ENCODE results near the gene E2F4.

E2F4 gene

DNA sequence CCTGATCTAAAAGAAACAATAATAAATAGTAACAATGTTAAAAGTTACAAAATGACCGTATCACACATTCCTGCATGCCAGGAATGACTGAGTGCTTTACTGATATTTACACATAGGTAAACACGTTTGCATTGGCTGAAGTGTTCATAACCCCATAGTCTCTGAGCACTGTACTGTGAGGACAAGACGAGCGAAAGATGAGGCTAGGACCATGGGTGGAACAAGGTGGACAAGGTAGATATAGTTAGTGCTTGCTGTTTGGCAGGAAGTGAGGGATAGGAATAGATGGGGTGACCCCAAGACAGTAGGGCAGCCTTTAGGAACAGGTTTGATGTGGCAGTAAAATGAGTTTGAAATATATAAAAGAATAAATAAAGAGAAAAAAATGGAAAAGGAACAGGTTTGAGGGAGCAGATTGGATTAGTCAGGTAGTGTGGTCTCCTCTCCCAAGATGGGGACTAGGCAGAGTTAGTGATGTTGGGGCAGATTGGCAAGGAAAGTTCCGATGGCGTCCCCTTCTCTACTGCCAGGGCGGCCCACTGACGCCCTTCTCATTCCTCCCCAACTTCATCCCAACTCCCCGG is 452 bp upstream of the E2F4 start:
- CTCF ChIA-PET, result interaction anchor here (0.8 to 1.7 kb wide), 3 partner anchors 21 to 174 kb away, joined by 3 to 6 read pairs (median 3); partner anchors contain the start of gene NOL3
- POLR2A ChIA-PET, result no interaction called here

DNA sequence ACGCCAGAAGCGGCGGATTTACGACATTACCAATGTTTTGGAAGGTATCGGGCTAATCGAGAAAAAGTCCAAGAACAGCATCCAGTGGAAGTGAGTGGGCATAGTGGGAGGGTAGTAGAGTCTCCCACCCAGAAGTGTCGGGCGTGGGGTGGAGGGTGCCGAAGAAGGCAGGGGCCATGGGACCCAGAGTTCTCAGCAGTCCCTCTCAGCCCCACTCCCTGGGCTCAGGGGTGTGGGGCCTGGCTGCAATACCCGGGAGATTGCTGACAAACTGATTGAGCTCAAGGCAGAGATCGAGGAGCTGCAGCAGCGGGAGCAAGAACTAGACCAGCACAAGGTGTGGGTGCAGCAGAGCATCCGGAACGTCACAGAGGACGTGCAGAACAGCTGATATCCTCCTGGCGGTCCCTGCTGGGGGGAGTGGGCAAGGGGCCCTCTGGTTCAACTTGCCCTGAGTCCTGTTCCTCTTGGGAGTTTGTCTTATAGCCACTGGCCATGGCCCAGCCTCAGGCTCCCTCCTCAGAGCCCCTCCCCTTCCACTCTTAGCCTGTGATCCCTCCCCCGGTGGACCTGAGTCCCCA is 916 bp downstream of the E2F4 start:
- ChIA-PET CTCF (interaction anchor here (0.8 to 1.9 kb wide), 6 partner anchors 13 to 38 kb away, joined by 3 to 7 read pairs (median 3); partner anchors contain the start of genes FBXL8, NOL3 and TRADD), POLR2A (interaction anchor here (0.6 to 0.7 kb wide), 3 partner anchors 42 to 1714 kb away, joined by 3 to 4 read pairs (median 3); partner anchors contain the start of gene B3GNT9)
- DNase-seq (ENCODE audit: extremely low spot score), result no peak
- TF ChIP-seq, protein P1, sequence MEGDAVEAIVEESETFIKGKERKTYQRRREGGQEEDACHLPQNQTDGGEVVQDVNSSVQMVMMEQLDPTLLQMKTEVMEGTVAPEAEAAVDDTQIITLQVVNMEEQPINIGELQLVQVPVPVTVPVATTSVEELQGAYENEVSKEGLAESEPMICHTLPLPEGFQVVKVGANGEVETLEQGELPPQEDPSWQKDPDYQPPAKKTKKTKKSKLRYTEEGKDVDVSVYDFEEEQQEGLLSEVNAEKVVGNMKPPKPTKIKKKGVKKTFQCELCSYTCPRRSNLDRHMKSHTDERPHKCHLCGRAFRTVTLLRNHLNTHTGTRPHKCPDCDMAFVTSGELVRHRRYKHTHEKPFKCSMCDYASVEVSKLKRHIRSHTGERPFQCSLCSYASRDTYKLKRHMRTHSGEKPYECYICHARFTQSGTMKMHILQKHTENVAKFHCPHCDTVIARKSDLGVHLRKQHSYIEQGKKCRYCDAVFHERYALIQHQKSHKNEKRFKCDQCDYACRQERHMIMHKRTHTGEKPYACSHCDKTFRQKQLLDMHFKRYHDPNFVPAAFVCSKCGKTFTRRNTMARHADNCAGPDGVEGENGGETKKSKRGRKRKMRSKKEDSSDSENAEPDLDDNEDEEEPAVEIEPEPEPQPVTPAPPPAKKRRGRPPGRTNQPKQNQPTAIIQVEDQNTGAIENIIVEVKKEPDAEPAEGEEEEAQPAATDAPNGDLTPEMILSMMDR (IDR thresholded peaks at IDR 0.05; ENCODE audit: control extremely low read depth, extremely low read depth, low read depth, missing control alignments), result no peak

More for the DNA sequence above, 452 bp upstream of the E2F4 start:
- DNase-seq (ENCODE audit: extremely low spot score), result no peak
- TF ChIP-seq, protein P1 (IDR thresholded peaks at IDR 0.05; ENCODE audit: control extremely low read depth, extremely low read depth, low read depth, missing control alignments), result no peak

DNA sequence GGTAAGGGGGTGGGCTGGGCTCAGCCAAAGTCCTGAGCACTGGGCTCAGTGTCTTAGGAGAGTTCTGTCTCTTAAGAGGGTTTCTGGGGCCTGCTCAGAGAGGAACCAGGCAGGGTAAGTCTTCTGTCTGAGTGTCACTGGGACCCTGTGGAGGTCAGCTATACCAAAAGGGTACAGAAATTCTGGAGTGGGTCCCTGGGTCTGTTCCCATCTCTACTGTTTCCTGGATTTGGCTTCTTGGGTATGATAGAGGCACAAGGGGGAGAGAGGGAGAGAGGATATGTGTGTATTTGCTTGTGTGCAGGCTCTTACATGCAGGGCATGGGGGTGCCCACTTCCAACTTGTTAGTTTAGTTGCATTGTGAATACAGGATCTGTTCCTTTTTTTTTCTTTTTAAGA is 1.6 kb downstream of the E2F4 start:
- CTCF ChIA-PET, result interaction anchor here (1.5 to 2.6 kb wide), 4 partner anchors 9 to 38 kb away, joined by 4 to 10 read pairs (median 8); partner anchors contain the start of gene TMEM208
- POLR2A ChIA-PET, result interaction anchor here (0.6 kb wide), 1 partner anchor 242 kb away, joined by 5 read pairs; no protein-coding TSS in a partner anchor
- TF ChIP-seq, protein P1 (IDR thresholded peaks at IDR 0.05; ENCODE audit: control extremely low read depth, extremely low read depth, low read depth, missing control alignments), result no peak
- DNase-seq (ENCODE audit: extremely low spot score), result no peak

DNA sequence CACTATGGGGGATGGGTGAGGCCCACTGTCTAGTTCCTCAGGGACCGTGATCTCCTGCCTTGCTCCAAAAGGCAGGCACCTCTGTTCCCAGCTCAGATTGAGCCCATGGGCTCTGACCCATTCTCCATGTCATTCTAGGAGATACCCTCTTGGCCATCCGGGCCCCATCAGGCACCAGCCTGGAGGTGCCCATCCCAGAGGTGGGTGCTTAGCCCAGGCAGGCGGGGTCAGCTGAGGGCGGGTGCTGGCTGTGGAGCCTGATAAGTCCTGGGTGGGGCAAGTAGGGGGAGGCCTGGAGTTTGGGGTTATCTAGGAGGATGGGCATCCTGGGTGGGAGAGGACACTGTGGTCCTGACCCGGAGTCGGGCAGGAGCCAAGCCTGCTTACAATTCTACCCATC is 2.3 kb downstream of the E2F4 start:
- TF ChIP-seq, protein P1 (IDR thresholded peaks at IDR 0.05; ENCODE audit: control extremely low read depth, extremely low read depth, low read depth, missing control alignments), result no peak
- no peak for DNase-seq (ENCODE audit: extremely low spot score)
- POLR2A ChIA-PET, result interaction anchor here (0.5 kb wide), 1 partner anchor 334 kb away, joined by 5 read pairs; no protein-coding TSS in a partner anchor
- CTCF ChIA-PET, result interaction anchor here (1.1 to 2.6 kb wide), 5 partner anchors 9 to 215 kb away, joined by 3 to 10 read pairs (median 4); partner anchors contain the start of gene TMEM208

DNA sequence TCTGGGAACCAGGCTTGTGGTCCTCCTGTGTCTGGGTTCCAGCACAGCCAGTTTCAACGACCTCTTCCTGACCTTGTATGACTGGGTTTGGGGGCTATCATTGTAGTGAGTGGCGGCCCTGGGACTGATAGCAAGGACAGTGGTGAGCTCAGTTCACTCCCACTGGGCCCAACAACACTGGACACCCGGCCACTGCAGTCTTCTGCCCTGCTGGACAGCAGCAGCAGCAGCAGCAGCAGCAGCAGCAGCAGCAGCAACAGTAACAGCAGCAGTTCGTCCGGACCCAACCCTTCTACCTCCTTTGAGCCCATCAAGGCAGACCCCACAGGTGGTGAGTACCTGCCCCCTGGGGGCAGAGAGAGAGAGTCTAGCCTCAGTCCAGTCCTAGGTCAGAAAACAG is 3.7 kb downstream of the E2F4 start:
- CTCF ChIA-PET, result interaction anchor here (2.0 to 2.6 kb wide), 2 partner anchors 11 to 31 kb away, joined by 8 to 10 read pairs; partner anchors contain the start of gene TMEM208
- DNase-seq (ENCODE audit: extremely low spot score), result no peak
- POLR2A ChIA-PET, result no interaction called here
- TF ChIP-seq, protein P1 (IDR thresholded peaks at IDR 0.05; ENCODE audit: control extremely low read depth, extremely low read depth, low read depth, missing control alignments), result no peak

DNA sequence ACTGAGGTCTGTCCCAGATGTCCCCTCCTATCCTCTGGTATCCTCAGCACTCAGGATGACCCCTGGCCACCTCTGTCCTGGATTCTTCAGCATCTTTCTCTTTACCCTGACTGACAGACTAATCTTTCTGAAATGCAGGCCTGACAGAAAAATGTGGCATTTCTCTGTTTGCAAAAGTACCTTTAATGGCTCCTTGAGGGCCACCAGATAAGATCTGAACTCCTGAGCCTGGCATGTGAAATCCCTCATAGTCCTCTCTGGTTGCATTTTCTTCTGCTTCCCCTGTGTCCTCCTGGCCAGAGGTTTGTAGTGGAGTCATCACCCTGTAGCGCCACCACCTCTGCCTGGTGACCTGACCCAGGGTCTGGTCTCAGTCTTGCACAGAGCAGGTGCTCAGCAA is 4.9 kb downstream of the E2F4 start:
- no peak for DNase-seq (ENCODE audit: extremely low spot score)
- TF ChIP-seq, protein P1 (IDR thresholded peaks at IDR 0.05; ENCODE audit: control extremely low read depth, extremely low read depth, low read depth, missing control alignments), result no peak
- CTCF ChIA-PET, result interaction anchor here (1.4 to 3.0 kb wide), 5 partner anchors 11 to 244 kb away, joined by 5 to 9 read pairs (median 8); no protein-coding TSS in a partner anchor
- POLR2A ChIA-PET, result no interaction called here
